Epithelial cell of esophagus (primary cell): Measurements from ENCODE around the gene MAOA.
A peak's percentile ranks its signal among the peaks of the same experiment; 100 is the strongest.

Experiments used
- DNase-seq: peaks from one replicate; pipeline ENCODE4 v3.0.0; 2010; ENCODE audit warnings: low read depth
- H3K4me3 ChIP-seq: 2 replicates; pipeline ENCODE4 v1.5.1; 2011; ENCODE audit warnings: mild to moderate bottlenecking, low read length, control low read depth
- CTCF ChIP-seq: IDR thresholded peaks from 2 replicates; pipeline ENCODE4 v1.5.1; 2011; ENCODE audit warnings: low read depth, mild to moderate bottlenecking, low read length, control low read depth, inconsistent platforms; ENCODE audit not compliant: insufficient read depth; ENCODE audit errors: missing control alignments

MAOA gene

GRCh38 chrX:43629229-43629628 lies 26.9 kb upstream of the MAOA start:
- H3K4me3 ChIP-seq: no peak overlapping the region
- no peak for TF ChIP-seq CTCF
- DNase-seq: no peak

- DNase-seq: no peak
- TF ChIP-seq CTCF: no peak
- no peak overlapping the region for H3K4me3 ChIP-seq
These were observed 24.3 kb upstream of the MAOA start for GRCh38 chrX:43631841-43632240.

- H3K4me3 ChIP-seq: no peak overlapping the region
- DNase-seq: no peak
- TF ChIP-seq CTCF: no peak
These were observed 23.0 kb upstream of the MAOA start for GRCh38 chrX:43633081-43633480.

- no peak overlapping the region for H3K4me3 ChIP-seq
- peak; percentile 84 for DNase-seq
- no peak for TF ChIP-seq CTCF
These were observed 22.3 kb upstream of the MAOA start for GRCh38 chrX:43633757-43634156.

- no peak for TF ChIP-seq CTCF
- H3K4me3 ChIP-seq: no peak overlapping the region
- no peak for DNase-seq
These were observed 15.6 kb upstream of the MAOA start for GRCh38 chrX:43640482-43640881.

GRCh38 chrX:43641691-43642090 lies 14.4 kb upstream of the MAOA start:
- H3K4me3 ChIP-seq: no peak overlapping the region
- TF ChIP-seq CTCF: no peak
- no peak for DNase-seq

- H3K4me3 ChIP-seq: no peak overlapping the region
- no peak for TF ChIP-seq CTCF
- no peak for DNase-seq
These were observed 12.9 kb upstream of the MAOA start for GRCh38 chrX:43643201-43643600.
